Gastrocnemius medialis (tissue), 4 donors: Measurements from ENCODE around the gene ERC1.

Experiments used
- CTCF ChIP-seq, 5 experiments: fragments of 450-650 bp in 3 of 5; fragments of 200-600 bp in 2 of 5; sonication (generic) in 2 of 5; IDR thresholded peaks in 4 of 5; conservative IDR thresholded peaks in 1 of 5; 1 replicate in 4 of 5; 2 replicates in 1 of 5; pipeline ENCODE4 v1.5.1; 2016 to 2019; ENCODE audit warnings: antibody characterized with exemption in 5 of 5, mild to moderate bottlenecking in 3 of 5, moderate library complexity in 3 of 5
- POLR2A ChIP-seq, 2 donors: fragments of 450-650 bp; IDR thresholded peaks; one replicate each; pipeline ENCODE4 v1.6.1; 2017; ENCODE audit warnings: antibody characterized with exemption in 2 of 2, mild to moderate bottlenecking in 2 of 2, moderate library complexity in 2 of 2

- TF ChIP-seq CTCF (IDR thresholded peaks at IDR 0.05 in 4 of 5, conservative IDR thresholded peaks at IDR 0.05 in 1 of 5) (no peak), POLR2A (IDR thresholded peaks at IDR 0.05) (no peak)
Observed at GRCh38 chr12:1325666-1326065, 334.6 kb downstream of the ERC1 start.
